Liver (tissue), 2 donors: Measurements from ENCODE around the gene MICU1.

Experiments
- CTCF ChIP-seq: fragments of 150-350 bp; IDR thresholded peaks from 2 replicates; pipeline ENCODE4 v1.5.1; 2017; ENCODE audit warnings: improper control_type of control experiment, low read depth, low read length; ENCODE audit not compliant: missing input control
- YY1 ChIP-seq: IDR thresholded peaks from 2 replicates; pipeline ENCODE4 v1.6.1; 2016; ENCODE audit warnings: antibody characterized with exemption, mild to moderate bottlenecking
- donor health status: healthy.

GRCh38 chr10:72513910-72514309 lies 112.0 kb downstream of the MICU1 start:
- TF ChIP-seq CTCF: no peak
- no peak for TF ChIP-seq YY1
